ENCODE results near the gene FUOM. TPM values are rescaled to one million over a fixed set of nuclear protein-coding genes. Genes with fewer than 3 reads are reported as not detected.
"Not testable (repeated sequence)": the region's sequence is repeated elsewhere in the genome, so short reads cannot be mapped to it uniquely, and the experiment has no call there.

The FUOM gene
- total RNA-seq, 1 donor from 2014 or later, result 18.7 TPM

DNA sequence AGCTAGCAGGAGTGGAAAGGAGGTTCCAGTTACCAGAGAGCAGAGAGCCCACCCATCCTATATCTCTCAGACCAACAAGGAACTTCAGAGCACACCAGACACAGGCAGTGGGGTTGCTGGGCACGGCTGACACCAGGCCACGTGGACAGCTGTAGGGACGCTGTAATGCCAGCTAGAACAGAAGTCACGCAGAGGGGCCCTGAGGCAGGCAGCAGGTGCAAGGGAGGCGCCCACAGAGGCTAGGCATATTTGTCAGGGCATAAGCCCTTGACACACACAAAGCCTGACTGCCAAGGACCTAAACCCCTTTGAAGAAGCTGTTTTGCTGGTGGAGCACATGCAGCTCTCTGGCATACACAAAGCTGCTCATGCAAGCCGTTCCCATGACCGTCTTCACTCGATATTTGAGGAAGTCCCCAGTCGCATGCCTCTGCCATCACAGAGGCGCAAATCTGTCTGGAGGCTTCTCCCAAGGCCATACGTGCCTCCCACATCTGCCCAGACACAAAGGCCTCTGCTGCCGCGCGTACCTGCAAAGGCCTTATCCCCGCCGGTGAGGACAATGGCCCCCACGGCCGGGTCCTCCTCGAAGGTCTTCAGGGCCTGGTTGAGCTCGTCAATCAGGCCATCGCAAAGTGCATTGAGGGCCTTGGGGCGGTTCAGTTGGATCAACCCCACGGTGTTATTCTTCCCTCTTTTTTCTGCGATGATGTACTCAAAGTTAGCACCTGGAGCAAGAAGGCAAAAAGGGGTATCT is 12.4 kb upstream of the FUOM start:
- no peak for DNase-seq (ENCODE audit: extremely low read depth, low read depth, low spot score)

DNA sequence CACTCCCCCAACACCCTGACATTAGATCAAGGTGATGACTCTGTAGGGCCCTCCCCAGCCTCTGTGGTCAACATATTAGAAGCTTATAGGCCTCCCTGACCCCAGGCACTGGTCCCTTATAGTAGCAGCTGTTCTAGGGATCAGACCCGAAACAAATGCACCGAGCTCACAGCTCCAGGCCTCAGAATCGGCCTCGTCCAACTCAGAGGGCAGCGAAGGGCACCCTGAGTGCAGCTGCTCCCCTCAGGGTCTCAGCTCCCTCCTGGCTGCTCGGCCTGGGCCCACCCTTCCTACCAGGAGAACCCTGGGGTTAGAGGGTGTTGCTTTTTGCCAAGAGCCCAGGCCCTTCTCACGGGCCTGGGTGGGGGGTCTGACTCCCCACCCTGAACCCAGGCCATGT is 10.3 kb upstream of the FUOM start:
- DNase-seq (ENCODE audit: extremely low read depth, low read depth, low spot score), result no peak

DNA sequence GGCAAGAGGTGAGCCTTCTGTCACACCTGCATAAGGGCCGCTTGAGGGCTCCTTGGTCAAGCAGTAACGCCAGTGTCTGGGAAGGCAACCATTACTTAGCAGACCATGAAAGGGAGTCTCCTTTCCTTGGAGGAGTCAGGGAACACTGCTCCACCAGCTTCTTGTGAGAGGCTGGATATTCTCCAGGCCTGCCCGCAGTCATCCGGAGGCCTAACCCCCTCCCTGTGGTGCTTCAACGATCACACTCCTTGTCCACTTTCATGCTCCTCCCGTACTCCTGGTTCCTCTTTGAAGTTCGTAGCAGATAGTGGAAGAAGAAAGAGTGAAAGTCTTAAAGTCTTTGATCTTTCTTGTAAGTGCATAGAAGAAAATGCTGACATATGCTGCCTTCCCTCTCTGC is 9.6 kb upstream of the FUOM start:
- DNase-seq (ENCODE audit: extremely low read depth, low read depth, low spot score), result not testable (repeated sequence)

DNA sequence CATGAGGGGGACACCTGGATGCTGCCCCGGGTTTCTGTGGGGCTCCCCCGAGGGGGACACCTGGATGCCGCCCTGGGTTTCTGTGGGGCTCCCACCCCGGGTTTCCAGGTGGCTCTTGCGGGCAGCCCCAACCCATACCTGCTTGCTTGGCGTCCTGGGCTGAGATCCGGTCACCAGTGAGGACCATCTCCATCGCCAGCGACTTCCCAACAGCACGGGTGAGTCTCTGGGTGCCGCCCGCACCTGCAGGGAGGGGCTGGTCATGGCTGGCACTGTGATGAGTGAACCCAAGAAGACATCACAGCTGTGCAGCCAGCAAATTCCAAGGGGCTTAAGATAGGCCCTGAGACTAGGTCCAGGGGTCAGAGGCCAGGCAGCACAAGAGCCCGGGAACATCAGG is 8.9 kb upstream of the FUOM start:
- DNase-seq (ENCODE audit: extremely low read depth, low read depth, low spot score), result no peak

DNA sequence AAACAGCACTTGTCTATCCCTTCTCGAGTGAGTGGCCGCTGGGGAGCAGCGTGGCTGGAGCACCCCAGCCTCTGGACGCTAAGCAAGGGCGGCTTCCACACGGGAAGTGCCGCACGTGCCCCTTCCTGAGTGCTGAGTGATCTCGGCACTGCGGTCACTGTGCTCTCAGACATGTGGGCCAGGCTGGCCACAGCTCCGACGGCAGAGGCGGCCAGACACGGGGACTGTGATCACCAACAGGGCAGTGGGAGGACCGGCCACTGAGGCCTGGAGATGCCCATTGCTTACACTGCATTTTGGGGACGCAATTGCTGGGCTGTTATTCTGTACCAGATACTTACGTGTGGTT is 8.3 kb upstream of the FUOM start:
- DNase-seq (ENCODE audit: extremely low read depth, low read depth, low spot score), result no peak

DNA sequence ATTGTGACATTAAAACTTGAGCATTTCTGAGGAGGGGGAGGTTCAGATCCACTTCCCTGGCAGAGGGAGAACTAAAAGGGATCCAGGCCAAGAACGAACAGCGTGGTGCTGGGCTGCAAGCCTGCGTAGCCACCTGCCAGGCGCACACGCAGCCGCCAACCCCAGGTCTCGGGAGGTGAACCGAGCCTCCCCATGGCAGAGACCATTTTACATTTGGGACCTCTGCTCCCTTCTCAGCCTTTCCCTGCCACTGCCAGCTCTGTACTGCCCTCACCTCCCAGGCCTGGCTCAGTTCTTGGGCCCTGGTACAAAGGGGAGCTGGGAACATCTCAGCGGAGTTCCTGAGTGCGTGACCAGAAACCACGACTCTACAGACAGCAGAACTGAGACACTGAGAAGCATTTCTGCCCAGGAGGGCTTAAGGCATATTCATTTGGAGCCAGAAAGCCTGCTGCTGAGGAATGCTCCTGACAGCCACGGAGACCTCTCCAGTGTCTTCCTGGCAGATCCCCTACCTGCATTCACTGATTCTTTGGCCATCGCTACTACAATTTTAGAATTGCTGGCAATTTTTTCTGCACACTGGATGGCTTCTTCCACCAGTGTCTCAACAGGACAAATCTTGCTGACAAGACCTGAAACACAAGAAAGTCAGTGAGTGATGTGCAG is 7.8 kb upstream of the FUOM start:
- no peak for DNase-seq (ENCODE audit: extremely low read depth, low read depth, low spot score)

DNA sequence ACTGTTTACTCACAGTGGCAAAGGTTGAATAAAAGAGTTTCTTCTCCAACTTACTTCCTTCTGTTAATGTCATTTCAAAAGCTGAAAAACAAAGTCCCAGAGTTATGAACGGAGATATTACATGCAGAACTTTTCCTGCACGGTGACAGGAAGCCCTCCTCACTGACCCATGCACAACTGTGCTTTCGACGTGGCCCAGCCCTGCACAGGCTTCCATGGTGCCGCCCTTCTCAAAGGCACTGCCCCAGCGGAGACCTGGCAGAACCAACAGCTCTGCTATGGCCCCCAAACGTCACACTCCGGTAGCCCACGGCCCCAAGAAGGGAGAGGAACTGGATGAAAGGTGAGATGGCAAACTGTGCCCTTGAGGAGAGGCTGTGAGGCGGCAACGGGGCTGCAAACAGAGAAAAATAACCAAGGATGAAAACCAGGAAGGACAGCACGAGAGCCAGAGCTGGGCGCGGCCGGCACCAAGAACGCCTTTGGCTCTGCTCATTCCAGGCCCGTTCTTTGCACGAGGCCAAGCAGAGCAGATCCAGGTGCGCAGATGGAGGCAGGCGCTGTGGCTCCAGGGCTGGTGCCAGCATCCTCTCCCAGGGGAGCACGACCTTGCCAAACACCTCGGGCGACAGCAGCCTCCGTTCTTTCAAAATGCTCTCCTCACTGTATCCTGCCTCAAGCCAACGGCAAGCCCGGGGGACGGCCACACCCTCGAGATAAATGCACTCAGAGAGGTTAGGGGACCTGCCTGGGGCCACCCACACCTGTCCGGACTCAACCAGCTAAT is 7.0 kb upstream of the FUOM start:
- no peak for DNase-seq (ENCODE audit: extremely low read depth, low read depth, low spot score)

DNA sequence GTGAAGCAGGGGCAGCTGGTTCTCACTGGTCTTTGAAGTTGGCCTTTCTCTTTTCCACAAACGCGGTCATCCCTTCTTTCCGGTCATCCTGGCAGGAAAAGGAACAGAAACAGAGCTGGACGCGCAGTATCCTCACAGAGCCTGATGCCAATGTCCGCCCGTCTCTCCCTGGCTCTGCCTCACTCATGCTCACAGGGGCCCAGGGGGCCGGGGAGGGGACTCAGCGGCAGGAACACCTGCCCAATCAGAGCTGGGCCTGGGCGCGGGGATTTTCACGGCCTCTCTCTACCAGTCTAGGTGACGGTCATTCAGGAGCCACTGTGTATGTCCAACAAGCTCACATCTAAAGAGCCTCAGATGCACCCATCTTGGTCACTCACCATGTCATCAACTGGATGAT is 5.0 kb upstream of the FUOM start:
- DNase-seq (ENCODE audit: extremely low read depth, low read depth, low spot score), result no peak

DNA sequence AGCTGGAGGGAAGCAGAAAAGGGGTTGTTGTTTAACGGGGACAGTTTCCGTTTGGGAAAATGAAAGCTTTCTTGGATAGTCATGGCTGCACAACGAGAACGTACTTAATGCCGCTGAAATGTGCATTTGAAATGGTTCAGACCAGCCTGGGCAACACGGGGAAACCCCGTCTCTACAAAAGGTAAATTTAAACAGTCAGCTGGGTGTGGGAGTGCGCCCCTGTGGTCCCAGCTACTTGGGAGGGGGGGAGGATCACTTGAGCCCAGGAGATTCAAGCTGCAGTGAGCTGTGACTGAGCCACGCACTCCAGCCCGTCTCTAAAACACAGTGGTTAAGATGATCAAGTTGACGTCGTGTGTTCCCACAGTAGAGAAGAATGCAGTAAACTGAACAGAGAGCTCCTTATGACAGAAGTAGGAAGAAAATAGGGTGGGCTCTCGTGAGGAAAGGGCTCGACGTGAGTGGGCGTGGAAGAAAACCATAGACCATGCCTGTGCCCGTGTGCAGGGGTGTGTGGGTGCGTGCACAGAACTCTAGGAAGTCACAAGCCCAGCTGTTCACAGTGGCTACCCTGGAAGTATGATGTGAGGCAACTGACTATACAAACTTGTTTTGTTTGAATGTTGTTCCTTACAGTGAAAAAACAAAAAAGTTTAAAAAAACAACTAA is 4.1 kb upstream of the FUOM start:
- DNase-seq (ENCODE audit: extremely low read depth, low read depth, low spot score), result no peak

DNA sequence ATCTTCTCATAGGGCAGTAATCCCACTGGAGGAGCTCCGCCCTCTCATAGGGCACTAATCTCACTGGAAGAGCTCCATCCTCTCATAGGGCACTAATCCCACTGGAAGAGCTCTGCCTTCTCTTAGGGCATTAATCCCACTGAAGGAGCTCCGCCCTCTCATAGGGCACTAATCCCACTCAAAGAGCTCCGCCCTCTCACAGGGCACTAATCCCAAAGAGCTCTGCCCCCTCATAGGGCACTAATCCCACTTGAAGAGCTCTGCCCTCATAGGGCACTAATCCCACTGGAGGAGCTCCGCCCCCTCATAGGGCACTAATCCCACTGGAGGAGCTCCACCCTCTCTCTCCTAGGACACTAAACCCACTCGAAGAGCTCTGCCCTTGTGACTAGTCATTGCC is 3.4 kb upstream of the FUOM start:
- DNase-seq (ENCODE audit: extremely low read depth, low read depth, low spot score), result no peak

DNA sequence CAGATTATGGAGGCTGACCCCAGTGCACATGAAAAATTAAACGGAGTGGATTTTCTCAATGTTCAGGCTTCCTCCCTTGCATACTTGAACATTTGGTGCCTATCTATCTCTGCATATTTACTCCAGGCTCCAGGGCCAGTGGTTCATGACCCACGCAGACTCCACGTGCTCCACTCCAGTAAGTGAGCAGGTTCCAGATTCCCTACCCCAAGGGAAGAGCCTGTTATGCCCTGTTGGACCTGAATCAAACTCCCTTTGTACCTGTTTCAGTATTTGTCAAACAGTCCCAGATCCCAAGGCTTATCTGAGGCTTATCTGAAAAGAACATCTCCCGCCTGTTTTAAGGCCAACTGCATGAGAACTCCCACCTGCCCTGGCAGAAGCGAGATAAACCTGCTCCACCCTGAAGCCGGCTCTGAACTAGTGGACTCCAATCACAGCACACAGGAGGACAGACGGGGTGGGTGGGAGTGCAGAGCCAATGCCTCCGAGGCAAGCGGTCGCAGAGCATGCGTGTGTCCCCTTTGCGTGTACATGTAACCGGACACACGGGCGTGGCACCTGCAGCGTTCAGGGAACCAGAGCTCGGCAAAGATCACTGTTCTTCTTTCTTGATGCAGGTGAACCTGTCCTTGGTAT is 2.3 kb upstream of the FUOM start:
- DNase-seq (ENCODE audit: extremely low read depth, low read depth, low spot score), result no peak

DNA sequence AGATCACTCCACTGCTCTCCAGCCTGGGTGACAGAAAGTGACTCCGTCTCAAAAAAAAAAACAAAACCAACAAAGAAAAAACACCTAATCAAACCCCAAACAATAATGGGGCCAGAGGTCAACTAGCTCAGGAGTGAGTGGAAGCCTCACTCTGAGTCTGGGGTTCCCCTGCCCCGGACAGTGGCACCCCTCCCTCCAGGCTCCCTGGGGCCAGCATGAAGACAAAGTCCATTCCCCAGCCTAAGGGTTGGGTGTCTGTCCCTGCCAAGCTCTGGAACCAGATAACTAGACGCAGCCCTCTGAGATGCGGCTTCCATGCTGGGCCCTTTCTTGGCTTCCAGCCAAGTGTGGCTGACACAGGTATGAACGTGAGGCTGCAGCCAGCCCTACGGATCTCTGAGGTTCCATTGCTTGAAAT is 1.7 kb upstream of the FUOM start:
- DNase-seq (ENCODE audit: extremely low read depth, low read depth, low spot score), result no peak

DNA sequence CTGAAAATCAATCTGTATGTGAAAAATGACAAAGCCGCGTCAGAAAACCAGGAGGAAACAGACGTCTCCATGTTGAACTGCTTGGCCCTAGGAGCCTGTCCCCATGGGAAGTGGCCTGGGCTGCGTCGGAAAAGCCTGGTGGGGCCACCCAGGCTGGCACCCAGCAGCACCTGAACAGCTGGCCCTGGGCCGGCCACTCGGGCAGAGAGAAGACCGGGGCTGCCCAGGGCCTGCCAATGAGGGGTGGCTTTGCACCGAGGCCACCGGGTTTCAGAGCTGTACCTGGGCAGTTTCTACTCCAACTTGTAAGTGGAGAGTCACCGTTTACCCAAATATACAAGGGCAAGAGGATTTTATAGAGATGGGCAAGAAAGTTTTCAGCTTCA is 1.1 kb upstream of the FUOM start:
- DNase-seq (ENCODE audit: extremely low read depth, low read depth, low spot score), result no peak

DNA sequence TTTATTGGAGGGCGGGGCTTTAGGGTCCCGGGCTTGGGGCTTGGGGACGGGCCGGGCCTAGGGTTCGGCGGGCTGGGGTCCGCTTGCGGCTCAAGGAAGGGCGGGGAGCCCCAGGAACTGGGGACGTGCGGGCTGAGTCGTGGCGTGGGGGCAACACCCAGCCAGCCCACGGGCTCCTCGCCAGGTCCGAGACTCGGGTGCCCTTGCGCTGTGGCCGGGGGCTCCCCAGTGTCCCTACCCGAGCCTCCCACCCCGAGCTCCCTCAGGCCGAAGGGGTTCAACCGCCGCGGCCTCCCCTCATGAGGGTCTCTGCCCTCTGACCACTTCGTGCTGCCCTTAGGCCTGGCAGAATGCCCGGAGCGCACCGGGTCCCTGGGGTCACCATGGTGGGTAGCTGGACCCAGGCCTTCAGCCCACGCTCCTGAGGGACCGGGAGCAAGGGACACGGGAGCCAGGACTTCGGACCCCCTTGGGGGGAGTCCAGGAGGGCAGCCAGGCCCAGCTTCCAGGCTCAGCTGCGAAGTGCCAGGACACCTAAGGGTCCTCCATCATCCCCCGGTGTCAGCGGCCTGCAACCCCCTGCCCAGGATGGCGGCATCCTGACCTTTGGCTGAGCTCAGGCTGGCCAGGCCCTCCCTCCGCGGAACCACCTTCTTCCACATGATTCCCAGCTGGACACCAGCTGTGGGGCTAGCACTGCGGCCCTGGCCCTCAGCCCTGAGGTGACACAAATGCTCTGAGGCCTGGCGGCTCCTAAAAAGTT is 524 bp upstream of the FUOM start:
- DNase-seq (ENCODE audit: extremely low read depth, low read depth, low spot score), result no peak

DNA sequence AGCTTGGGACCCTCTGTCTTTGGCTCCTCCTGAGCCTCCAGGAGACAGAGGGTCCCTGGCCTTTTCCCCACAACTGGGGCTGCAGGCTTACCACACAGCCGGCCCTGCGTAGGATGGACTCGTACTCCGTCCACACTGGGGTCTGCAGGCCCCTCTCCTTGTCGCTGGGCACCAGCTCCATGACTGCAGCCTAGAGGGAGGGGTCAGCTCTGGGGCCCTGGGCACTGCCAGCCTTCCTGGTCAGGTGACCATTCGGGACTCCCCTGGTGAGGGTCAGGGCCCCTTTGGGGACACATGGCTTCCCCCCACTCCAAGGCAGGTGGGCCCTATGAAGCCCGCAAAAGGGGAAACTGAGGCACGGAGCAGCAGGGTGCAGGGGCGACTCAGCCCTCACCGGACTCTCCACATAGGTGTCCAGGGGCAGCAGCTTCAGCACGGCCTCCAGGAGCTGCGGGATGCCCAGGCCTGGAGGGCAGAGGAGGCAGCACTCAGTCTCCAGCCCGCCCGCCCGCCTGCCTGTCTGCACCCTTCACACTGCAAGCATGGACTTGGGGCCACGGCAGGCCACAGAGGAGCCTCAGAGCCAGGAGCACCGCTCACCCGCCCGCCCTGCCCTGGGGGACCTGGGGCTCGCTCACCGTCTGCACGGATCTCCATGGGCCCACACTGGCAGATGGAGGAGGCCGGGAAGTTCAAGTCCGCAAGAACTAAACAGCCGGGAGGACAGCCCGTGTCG is 1.1 kb downstream of the FUOM start:
- no peak for DNase-seq (ENCODE audit: extremely low read depth, low read depth, low spot score)

DNA sequence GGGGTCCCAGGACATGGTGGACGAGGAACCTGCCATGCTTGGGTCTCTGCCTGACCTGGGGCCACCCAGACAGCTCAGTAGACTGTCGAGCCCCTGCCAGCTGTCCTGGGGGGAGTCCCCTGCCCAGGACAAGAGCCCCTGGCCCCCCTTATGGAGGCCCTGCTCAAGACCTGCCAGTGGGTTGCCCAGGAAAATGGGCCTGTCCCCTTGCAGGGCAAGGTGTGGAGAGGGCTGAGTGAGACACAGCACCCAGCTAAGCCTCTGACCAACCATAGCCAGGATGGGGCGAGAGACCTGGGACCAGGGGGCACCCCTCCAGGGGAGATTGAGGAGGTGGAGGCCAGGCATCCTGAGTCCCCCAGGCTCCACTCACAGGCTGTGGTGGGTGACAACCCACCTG is 1.8 kb downstream of the FUOM start:
- no peak for DNase-seq (ENCODE audit: extremely low read depth, low read depth, low spot score)

DNA sequence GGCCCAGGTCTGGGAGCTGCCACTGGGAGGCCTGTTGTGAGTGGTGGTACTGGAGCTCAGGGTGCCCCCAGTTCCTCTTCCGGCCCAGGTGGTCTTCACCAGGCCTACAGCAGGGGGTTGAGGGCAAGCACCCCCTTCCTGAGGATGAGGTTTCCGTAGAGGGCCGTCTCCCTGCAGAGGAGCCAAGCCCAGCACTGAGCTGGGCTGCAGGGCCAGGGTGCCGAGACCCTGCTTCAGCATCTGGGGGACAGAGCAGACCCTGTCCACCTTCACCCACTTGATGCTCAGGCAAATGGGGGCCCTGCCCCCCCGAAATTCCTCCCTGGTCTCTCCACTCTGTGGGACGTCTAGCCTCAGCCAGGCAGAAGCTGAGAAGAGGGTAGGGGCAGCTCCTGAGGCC is 2.6 kb downstream of the FUOM start:
- no peak for DNase-seq (ENCODE audit: extremely low read depth, low read depth, low spot score)

DNA sequence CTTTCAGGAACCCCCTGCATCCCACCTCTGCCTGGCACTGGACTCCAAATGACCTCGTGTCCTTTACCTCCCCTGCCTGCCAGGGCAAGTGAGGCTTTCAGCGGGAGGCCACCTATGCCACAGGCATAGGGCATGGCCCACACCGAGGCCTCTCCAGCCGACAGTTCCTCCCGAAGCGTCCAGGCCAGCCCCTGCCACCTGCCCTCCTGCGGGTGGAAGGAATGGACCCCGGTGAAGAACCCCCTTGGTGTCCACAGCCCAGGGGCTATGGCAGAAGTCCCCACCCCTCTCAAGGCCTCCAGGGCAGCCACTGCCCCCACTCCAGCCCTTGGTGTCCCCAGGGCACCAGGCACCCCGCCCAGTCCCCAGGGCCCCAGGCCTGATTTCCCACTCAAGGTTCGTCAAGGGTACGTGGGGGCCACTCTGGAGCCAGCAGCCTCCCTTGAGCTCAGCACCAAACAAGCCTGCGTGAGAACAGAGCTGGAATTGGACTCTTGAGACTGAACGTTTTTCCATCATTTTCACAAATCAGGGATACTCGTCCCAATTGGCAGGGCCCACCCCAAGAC is 3.1 kb downstream of the FUOM start:
- no peak for DNase-seq (ENCODE audit: extremely low read depth, low read depth, low spot score)

DNA sequence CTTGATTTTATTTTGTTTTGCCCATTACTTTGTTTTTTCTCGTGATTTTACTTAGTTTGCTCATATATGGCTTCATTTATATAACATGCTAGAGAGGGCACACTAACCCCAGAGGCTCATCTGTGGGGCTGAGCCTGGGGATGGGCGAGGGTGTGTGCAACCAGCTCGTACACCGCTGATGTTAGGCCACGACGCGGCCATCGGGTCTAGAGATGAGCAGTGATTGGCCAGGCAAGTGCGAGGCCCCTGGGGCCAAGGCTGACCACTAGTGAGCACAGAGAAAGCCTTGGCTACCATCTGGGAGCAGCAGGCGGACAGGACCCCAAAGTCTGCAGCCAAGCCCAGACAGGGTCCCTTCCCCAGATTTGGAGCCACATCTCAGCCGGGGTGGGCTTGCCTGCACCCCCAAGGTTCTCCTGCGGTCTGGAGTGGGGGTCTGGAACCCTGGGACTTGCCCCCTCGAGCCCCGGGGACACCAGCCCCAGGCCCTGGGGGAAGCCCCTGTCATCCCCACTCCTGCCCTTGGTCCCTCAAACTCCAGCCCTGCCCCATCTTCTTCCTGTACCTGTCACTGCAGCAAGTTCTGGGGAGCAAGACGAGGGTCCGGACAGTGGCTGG is 3.7 kb downstream of the FUOM start:
- DNase-seq (ENCODE audit: extremely low read depth, low read depth, low spot score), result no peak

All from glomerular endothelial cell (primary cell).